Measurements from ENCODE around the gene CYP4A22. TPM values are rescaled to one million over a fixed set of nuclear protein-coding genes. Genes with fewer than 3 reads are reported as not detected.
"Not testable (repeated sequence)": the region's sequence is repeated elsewhere in the genome, so short reads cannot be mapped to it uniquely, and the experiment has no call there.

The CYP4A22 gene
- polyA plus RNA-seq, 1 of the 3 experiments (the other 2 are of a cell fraction) = not detected

- H3K4me3 ChIP-seq (ENCODE audit: low read depth in 2 of 2, low read length in 1 of 2) = no peak overlapping the region
- no peaks in the 10 kb centered on the region for H3K36me3 ChIP-seq (replicated peaks in 1 of 2; ENCODE audit: control insufficient read depth in 1 of 2, insufficient read depth in 2 of 2, low read length in 1 of 2)
- no peaks in the 10 kb centered on the region for H3F3A ChIP-seq (replicated peaks; ENCODE audit: insufficient read depth)
- H3K27ac ChIP-seq (ENCODE audit: low read depth in 2 of 2, low read length in 1 of 2) = no peak overlapping the region
- no peaks in the 10 kb centered on the region for H3K9me2 ChIP-seq
- no peaks in the 10 kb centered on the region for H3K9me3 ChIP-seq
- TF ChIP-seq RAD21 (IDR thresholded peaks at IDR 0.05; ENCODE audit: low read length) = no peak
- no peak for TF ChIP-seq PBX3 (IDR thresholded peaks at IDR 0.05)
- no peak for TF ChIP-seq FOXJ3 (CRISPR knock-in tag; IDR thresholded peaks at IDR 0.05)
- TF ChIP-seq SIN3A (IDR thresholded peaks at IDR 0.05; ENCODE audit: borderline replicate concordance, low read depth, low read length) = no peak
- no peak for TF ChIP-seq EZH2phosphoT487 (IDR thresholded peaks at IDR 0.05; ENCODE audit: borderline replicate concordance, low read depth)
- no peak for TF ChIP-seq USF1 (IDR thresholded peaks at IDR 0.05; ENCODE audit: borderline replicate concordance, low read depth)
- no peak for TF ChIP-seq SMC3 (IDR thresholded peaks at IDR 0.05; ENCODE audit: low read depth, low read length)
- no peak for TF ChIP-seq NFIC (IDR thresholded peaks at IDR 0.05; ENCODE audit: borderline replicate concordance)
- TF ChIP-seq ZBTB33 (IDR thresholded peaks at IDR 0.05; ENCODE audit: borderline replicate concordance, low read depth) = no peak
- no peak for TF ChIP-seq EP300 (IDR thresholded peaks at IDR 0.05; ENCODE audit: borderline replicate concordance in 1 of 2, low read depth in 1 of 2, low read length in 1 of 2)
- TF ChIP-seq POLR2AphosphoS5 (IDR thresholded peaks at IDR 0.05; ENCODE audit: low read depth, low read length) = no peak
- TF ChIP-seq REST (IDR thresholded peaks at IDR 0.05; ENCODE audit: low read depth, low read length) = no peak
- no peak for TF ChIP-seq MAX (IDR thresholded peaks at IDR 0.05; ENCODE audit: low read depth)
- no peak for TF ChIP-seq MEF2A (IDR thresholded peaks at IDR 0.05; ENCODE audit: borderline replicate concordance, low read depth)
- TF ChIP-seq MXI1 (IDR thresholded peaks at IDR 0.05; ENCODE audit: low read depth, low read length) = no peak
- TF ChIP-seq ELF1 (IDR thresholded peaks at IDR 0.05) = no peak
- TF ChIP-seq CHD2 (IDR thresholded peaks at IDR 0.05; ENCODE audit: low read length, partially characterized antibody) = no peak
- TF ChIP-seq RXRA (IDR thresholded peaks at IDR 0.05; ENCODE audit: borderline replicate concordance, low read depth) = no peak
- TF ChIP-seq TAF1 (IDR thresholded peaks at IDR 0.05; ENCODE audit: borderline replicate concordance, low read depth, low read length) = no peak
- DNase-seq = no peak
- POLR2A ChIA-PET = interaction anchor here (0.9 kb wide), 1 partner anchor 10 kb away, joined by 3 read pairs; no protein-coding TSS in a partner anchor
- 70% methylated on average over 5 of the region's 5 CpGs for WGBS (ENCODE audit: low lambda C conversion rate)
- H2AFZ ChIP-seq (ENCODE audit: low read depth) = no peak overlapping the region
- no peaks in the 10 kb centered on the region for H4K20me1 ChIP-seq (ENCODE audit: insufficient read depth)
- CTCF ChIA-PET = no interaction called here
- H3K4me2 ChIP-seq = no peak overlapping the region
- no peak overlapping the region for H3K9ac ChIP-seq
- H3K4me1 ChIP-seq (ENCODE audit: control insufficient read depth in 1 of 2, insufficient read depth in 2 of 2, low read depth in 1 of 2, low read length in 1 of 2) = no peaks in the 10 kb centered on the region
- H3K27me3 ChIP-seq (ENCODE audit: insufficient read depth) = no peaks in the 10 kb centered on the region
- no peaks in the 10 kb centered on the region for H3K79me2 ChIP-seq (ENCODE audit: insufficient read depth)
Observed at GRCh38 chr1:47137925-47138615, 829 bp downstream of the CYP4A22 start.

- CTCF ChIA-PET; H3K9me2 ChIP-seq; H3K4me1 ChIP-seq (ENCODE audit: control insufficient read depth in 1 of 2, insufficient read depth in 2 of 2, low read depth in 1 of 2, low read length in 1 of 2); H3K79me2 ChIP-seq (ENCODE audit: insufficient read depth); H3K9ac ChIP-seq; H3K9me3 ChIP-seq; H3K4me3 ChIP-seq (ENCODE audit: low read depth in 2 of 2, low read length in 1 of 2); H3K4me2 ChIP-seq; H3F3A ChIP-seq (replicated peaks; ENCODE audit: insufficient read depth); H3K27me3 ChIP-seq (ENCODE audit: insufficient read depth); H2AFZ ChIP-seq (ENCODE audit: low read depth); H3K36me3 ChIP-seq (replicated peaks in 1 of 2; ENCODE audit: control insufficient read depth in 1 of 2, insufficient read depth in 2 of 2, low read length in 1 of 2); H4K20me1 ChIP-seq (ENCODE audit: insufficient read depth); POLR2A ChIA-PET; H3K27ac ChIP-seq (ENCODE audit: low read depth in 2 of 2, low read length in 1 of 2); DNase-seq: not testable (repeated sequence)
- WGBS (ENCODE audit: low lambda C conversion rate) = 58% methylated on average over 3 of the region's 3 CpGs
Observed at GRCh38 chr1:47140358-47140757, 3.1 kb downstream of the CYP4A22 start.

Data from SK-N-SH (cell line).